NB4 (cell line): ENCODE results near the gene CDKN3.

ENCODE experiments used
- DNase-seq: peaks from one replicate; pipeline ENCODE4 v3.0.0; 2010; ENCODE audit warnings: low read depth
- H3K4me3 ChIP-seq: one replicate; pipeline ENCODE4 v1.5.1; 2011; ENCODE audit warnings: mild to moderate bottlenecking, low read depth, low read length, moderate library complexity
- MYC ChIP-seq: IDR thresholded peaks from 2 replicates; pipeline ENCODE4 v1.6.1; 2011; ENCODE audit warnings: low read depth, low read length
- POLR2A ChIP-seq: IDR thresholded peaks from 2 replicates; pipeline ENCODE4 v1.6.1; 2011; ENCODE audit warnings: mild to moderate bottlenecking; ENCODE audit not compliant: insufficient read length; ENCODE audit errors: extremely low read depth
- TF ChIP-seq, protein P1 (sequence below): IDR thresholded peaks from 2 replicates; pipeline ENCODE4 v1.6.1; 2011; ENCODE audit warnings: low read depth, low read length
- TF ChIP-seq, protein P2 (sequence below): IDR thresholded peaks from one replicate; pipeline ENCODE4 v1.5.1; 2012; ENCODE audit warnings: low read depth, low read length

Gene CDKN3

DNA sequence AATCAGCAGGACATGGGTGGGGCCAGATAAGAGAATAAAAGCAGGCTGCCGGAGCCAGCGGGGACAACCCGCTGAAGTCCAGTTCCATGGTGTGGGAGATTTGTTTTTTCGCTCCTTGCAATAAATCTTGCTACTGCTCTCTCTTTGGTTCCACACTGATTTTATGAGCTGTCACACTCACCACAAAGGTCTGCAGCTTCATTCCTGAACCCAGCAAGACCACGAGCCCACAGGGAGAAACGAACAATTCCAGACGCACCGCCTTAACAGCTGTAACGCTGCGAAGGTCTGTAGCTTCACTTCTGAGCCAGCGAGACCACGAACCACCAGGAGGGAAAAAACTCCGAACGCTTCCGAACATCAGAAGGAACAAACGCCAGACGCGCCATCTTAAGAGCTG is 47.2 kb downstream of the CDKN3 start:
- no peak for DNase-seq
- TF ChIP-seq, protein P1, sequence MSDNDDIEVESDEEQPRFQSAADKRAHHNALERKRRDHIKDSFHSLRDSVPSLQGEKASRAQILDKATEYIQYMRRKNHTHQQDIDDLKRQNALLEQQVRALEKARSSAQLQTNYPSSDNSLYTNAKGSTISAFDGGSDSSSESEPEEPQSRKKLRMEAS, result no peak
- TF ChIP-seq, protein P2, sequence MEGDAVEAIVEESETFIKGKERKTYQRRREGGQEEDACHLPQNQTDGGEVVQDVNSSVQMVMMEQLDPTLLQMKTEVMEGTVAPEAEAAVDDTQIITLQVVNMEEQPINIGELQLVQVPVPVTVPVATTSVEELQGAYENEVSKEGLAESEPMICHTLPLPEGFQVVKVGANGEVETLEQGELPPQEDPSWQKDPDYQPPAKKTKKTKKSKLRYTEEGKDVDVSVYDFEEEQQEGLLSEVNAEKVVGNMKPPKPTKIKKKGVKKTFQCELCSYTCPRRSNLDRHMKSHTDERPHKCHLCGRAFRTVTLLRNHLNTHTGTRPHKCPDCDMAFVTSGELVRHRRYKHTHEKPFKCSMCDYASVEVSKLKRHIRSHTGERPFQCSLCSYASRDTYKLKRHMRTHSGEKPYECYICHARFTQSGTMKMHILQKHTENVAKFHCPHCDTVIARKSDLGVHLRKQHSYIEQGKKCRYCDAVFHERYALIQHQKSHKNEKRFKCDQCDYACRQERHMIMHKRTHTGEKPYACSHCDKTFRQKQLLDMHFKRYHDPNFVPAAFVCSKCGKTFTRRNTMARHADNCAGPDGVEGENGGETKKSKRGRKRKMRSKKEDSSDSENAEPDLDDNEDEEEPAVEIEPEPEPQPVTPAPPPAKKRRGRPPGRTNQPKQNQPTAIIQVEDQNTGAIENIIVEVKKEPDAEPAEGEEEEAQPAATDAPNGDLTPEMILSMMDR, result no peak
- TF ChIP-seq POLR2A (no peak), MYC (no peak)
- H3K4me3 ChIP-seq, result no peak overlapping the region

DNA sequence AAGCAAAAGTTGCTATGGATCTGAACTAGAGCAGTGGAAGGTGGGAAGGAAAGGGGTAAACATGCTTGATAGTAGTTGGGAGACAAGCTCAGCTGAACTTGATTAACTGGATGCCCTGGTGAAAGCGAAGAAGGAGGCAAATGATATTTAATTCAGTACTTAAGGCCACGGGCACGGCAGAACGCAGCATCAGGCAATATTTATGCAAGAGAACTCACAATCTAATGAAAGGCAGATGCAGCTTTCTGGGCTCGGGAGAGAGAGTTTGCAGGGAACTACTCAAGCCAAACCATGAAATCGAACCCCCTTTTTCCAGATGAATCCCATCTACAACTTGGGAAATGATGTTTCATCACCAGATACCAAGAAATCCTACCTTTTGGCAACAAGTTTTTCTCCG is 47.9 kb downstream of the CDKN3 start:
- TF ChIP-seq, protein P2, result no peak
- DNase-seq, result no peak
- no peak overlapping the region for H3K4me3 ChIP-seq

DNA sequence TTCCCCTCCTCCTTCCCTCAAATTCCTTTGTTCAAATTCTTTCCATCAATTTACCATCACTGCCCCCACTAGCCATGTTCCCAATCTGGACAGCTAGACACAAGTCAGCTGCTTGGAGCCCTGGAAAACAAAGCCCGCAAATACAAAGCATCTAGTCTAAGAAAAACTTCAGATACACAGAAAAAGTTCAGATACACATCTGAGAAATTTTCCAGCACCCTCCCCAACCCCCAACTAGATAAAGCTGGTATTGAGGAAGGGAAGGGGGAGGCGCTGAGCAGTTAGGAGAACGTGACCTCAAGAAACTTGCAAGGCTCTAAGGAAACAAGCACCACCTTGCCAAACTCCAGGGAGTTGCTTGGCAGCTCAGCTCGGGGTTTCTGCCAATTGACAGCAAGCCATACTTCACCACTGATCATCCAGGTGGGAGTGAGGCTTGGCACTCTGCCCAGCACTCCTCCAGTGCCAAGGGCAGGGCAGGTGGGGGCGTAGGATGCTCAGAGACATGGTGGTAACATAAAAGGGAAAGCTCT is 49.4 kb downstream of the CDKN3 start:
- H3K4me3 ChIP-seq, result peak overlapping the region; percentile 34
- DNase-seq, result peak; percentile 80
- TF ChIP-seq POLR2A, result no peak
- TF ChIP-seq MYC, result no peak
- TF ChIP-seq, protein P2, result no peak
- TF ChIP-seq, protein P1, result 0 out of 2 replicates have a peak, but pooled peaks have one; percentile 15

DNA sequence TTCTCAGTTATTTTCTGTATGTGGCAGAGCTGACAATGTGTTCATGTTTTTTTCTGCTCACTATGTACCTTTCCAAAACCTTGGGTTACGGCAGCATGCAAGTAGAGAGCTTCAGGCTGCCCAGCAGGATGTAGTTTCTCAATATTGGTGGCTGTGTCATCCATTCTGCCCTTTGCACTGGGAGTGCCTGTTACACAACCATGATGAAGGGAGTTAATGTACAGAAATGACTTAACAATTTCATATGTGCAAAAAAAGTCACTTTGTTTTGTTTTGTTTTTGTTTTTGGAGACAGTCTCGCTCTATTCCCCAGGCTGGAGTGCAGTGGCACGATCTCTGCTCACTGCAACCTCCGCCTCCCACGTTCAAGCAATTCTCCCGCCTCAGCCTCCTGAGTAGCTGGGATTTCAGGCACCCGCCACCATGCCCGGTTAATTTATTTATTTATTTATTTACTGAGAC is 50.5 kb downstream of the CDKN3 start:
- peak; percentile 93 for DNase-seq
- peak overlapping the region; percentile 34 for H3K4me3 ChIP-seq

DNA sequence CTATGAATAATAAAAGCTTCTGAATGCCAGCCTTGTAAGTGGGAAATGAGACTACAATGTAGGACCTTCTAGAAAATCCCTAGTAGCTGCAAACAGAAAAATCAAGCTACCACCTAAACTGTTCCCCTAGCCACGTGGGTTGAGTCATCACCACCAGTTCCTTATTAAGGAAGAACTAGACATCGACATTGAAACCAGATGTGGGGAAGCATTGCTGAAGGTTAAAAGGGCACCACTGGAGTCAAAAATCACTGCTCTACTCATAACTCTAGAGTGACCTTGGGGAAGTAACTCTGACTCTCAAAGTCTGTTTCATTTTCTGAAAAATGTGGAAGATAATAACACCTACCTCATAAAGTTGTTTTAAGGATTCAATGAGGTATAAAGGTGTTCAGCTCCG is 53.7 kb downstream of the CDKN3 start:
- TF ChIP-seq, protein P2, result no peak
- TF ChIP-seq POLR2A (no peak), MYC (peak; percentile 65)
- TF ChIP-seq, protein P1, result peak; percentile 94
- DNase-seq, result peak; percentile 83
- no peak overlapping the region for H3K4me3 ChIP-seq

More for the DNA sequence above, 50.5 kb downstream of the CDKN3 start:
- TF ChIP-seq, protein P2, result no peak
- TF ChIP-seq, protein P1, result peak; percentile 50
- peak; percentile 15; the same call in 1 of the 2 replicates for TF ChIP-seq MYC

DNA sequence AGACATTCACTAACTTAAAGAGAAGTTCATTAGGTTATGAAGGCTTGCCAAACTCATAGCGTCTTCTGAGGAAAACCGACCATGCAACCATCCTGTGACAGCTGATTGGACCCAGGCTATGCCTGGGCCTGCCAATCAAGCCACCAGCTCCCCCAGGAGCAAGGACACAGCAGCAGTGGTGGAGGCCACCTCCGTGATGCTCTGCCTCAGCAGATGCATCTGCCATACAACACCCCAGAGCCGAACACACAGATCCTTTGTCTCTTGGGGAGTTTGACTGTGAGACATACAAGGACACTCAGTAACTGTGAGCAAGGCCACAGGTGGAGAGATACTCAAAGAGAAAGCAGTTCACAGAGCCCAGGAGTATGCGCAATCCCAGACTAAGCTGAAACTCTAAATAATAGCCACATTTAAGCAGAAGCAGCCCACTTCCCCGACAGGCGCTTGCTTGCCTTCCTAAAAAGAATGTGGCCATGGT is 54.4 kb downstream of the CDKN3 start:
- no peak for DNase-seq
- H3K4me3 ChIP-seq, result no peak overlapping the region
- no peak for TF ChIP-seq POLR2A
- TF ChIP-seq, protein P2, result no peak
